CD4-positive, alpha-beta T cell (primary cell): ENCODE measurements around the gene RBMS1. TPM values are rescaled to one million over a fixed set of nuclear protein-coding genes. Genes with fewer than 3 reads are reported as not detected.
A peak's percentile ranks its signal among the peaks of the same experiment; 100 is the strongest.

Source experiments
- ATAC-seq: fragments of 200-7000 bp; cut with Tn5 transposase; one replicate; pipeline ENCODE4 v1.10.0; 2022; ENCODE audit warnings: mild to moderate bottlenecking; ENCODE audit not compliant: poor library complexity
- CTCF ChIA-PET: fragments of 350-600 bp; sonication (Branson Sonifier 250); formaldehyde crosslinking; loops from one replicate; lab custom pipeline; 2021; ENCODE audit warnings: antibody characterized with exemption, inconsistent platforms; lab: Charles Lee
- POLR2A ChIA-PET: fragments of 350-600 bp; sonication (Branson Sonifier 250); formaldehyde crosslinking; loops from one replicate; lab custom pipeline; 2021; ENCODE audit warnings: antibody characterized with exemption, inconsistent platforms; lab: Charles Lee
- DNase-seq, 14 experiments: peaks; one replicate each; pipeline ENCODE4 v3.0.0-alpha.2; 2013 to 2020; ENCODE audit warnings: mixed read lengths in 2 of 14
- H3K27ac ChIP-seq, 2 donors: one replicate each; pipeline versions ENCODE4 v1.5.1 to v1.7.0; 2013; ENCODE audit warnings: low read length in 2 of 2, low read depth in 1 of 2, mild to moderate bottlenecking in 1 of 2
- H3K27me3 ChIP-seq, 2 experiments: 1 replicate in 1 of 2; 2 replicates in 1 of 2; pipeline versions ENCODE4 v1.6.1 to v1.7.0; 2013; ENCODE audit warnings: low read length in 2 of 2, control low read depth in 1 of 2, mild to moderate bottlenecking in 1 of 2, moderate library complexity in 1 of 2; ENCODE audit not compliant: insufficient read depth in 2 of 2, control insufficient read depth in 1 of 2
- H3K36me3 ChIP-seq: one replicate; pipeline ENCODE4 v1.6.1; 2013; ENCODE audit warnings: low read length, control low read depth; ENCODE audit not compliant: insufficient read depth
- H3K4me1 ChIP-seq: one replicate; pipeline ENCODE4 v1.6.1; 2013; ENCODE audit warnings: low read length, control low read depth; ENCODE audit not compliant: insufficient read depth
- H3K4me3 ChIP-seq: one replicate; pipeline ENCODE4 v1.5.1; 2013; ENCODE audit warnings: mild to moderate bottlenecking, low read length, moderate library complexity
- H3K9me3 ChIP-seq, 2 experiments: 1 replicate in 1 of 2; 2 replicates in 1 of 2; pipeline versions ENCODE4 v1.6.1 to v1.7.0; 2013; ENCODE audit warnings: low read length in 2 of 2, mild to moderate bottlenecking in 2 of 2, control low read depth in 1 of 2, moderate library complexity in 1 of 2; ENCODE audit not compliant: control insufficient read depth in 1 of 2, insufficient read depth in 1 of 2
- H3K27ac Mint-ChIP-seq: one replicate; pipeline ENCODE4 v1.8.0; 2020; ENCODE audit warnings: mixed read lengths
- H3K27me3 Mint-ChIP-seq: one replicate; pipeline ENCODE4 v1.8.0; 2021; ENCODE audit warnings: mixed read lengths
- H3K36me3 Mint-ChIP-seq: one replicate; pipeline ENCODE4 v1.8.0; 2021; ENCODE audit warnings: low read depth, mixed read lengths
- H3K4me1 Mint-ChIP-seq: one replicate; pipeline ENCODE4 v1.8.0; 2021; ENCODE audit warnings: low read depth, mixed read lengths
- H3K4me3 Mint-ChIP-seq: one replicate; pipeline ENCODE4 v1.8.0; 2020; ENCODE audit warnings: mild to moderate bottlenecking, mixed read lengths
- H3K9me3 Mint-ChIP-seq: one replicate; pipeline ENCODE4 v1.8.0; 2020; ENCODE audit warnings: mixed read lengths
- CTCF ChIP-seq: fragments of 200-600 bp; IDR thresholded peaks from one replicate; pipeline ENCODE4 v1.8.0; 2022; ENCODE audit warnings: antibody characterized with exemption, mild to moderate bottlenecking
- intact Hi-C, 2 experiments: fragments of 100-400 bp; cut with DNase I in 1 of 2; cut with micrococcal nuclease in 1 of 2; formaldehyde crosslinking; loops; one replicate each; pipeline versions ENCODE4 v1.15.1 to v1.9.0; 2023 to 2025; cut with DNase I, micrococcal nuclease
- total RNA-seq, 174 experiments: library from RNA in 2 of 174; stranded (reverse) in 2 of 174; gene quantifications; one replicate each; pipeline ENCODE4 v1.2.3 and lab custom pipeline; 2021 to 2026

The RBMS1 gene
- total RNA-seq, 2 experiments from 2014 or later, result 88.6 to 90.3 TPM

- Histone ChIP-seq H3K27me3 (no peaks in the 10 kb centered on the region), H3K27ac (peak overlapping the region; percentile 31 to 38), H3K4me1 (peaks cover 28% of the 10 kb centered on the region), H3K9me3 (no peaks in the 10 kb centered on the region), H3K36me3 (no peaks in the 10 kb centered on the region), H3K4me3 (peak overlapping the region; percentile 2)
- Mint-ChIP-seq H3K4me1 (peaks cover 75% of the 10 kb centered on the region), H3K27ac (peak overlapping the region; percentile 85), H3K4me3 (peak overlapping the region; percentile 66), H3K27me3 (no peaks in the 10 kb centered on the region), H3K9me3 (no peaks in the 10 kb centered on the region), H3K36me3 (peaks cover 6% of the 10 kb centered on the region)
- ATAC-seq (no peak), DNase-seq (peak in 1 of 14 experiments; percentile 29)
- intact Hi-C loops, result no loop called here
- ChIA-PET CTCF (interaction anchor here (1.5 kb wide), 1 partner anchor 17 kb away, joined by 12 read pairs; no protein-coding TSS in a partner anchor), POLR2A (interaction anchor here (0.6 to 5.5 kb wide), 12 partner anchors 8 to 296 kb away, joined by 3 to 49 read pairs (median 4); no protein-coding TSS in a partner anchor)
- TF ChIP-seq CTCF, result no peak
Observed at GRCh38 chr2:160411955-160412354, 81.7 kb downstream of the RBMS1 start.

- Histone ChIP-seq H3K9me3 (no peaks in the 10 kb centered on the region), H3K4me3 (peak overlapping the region; percentile 2), H3K27me3 (no peaks in the 10 kb centered on the region), H3K36me3 (no peaks in the 10 kb centered on the region), H3K27ac (peak overlapping the region; percentile 31 to 38), H3K4me1 (peaks cover 30% of the 10 kb centered on the region)
- no peaks in the 10 kb centered on the region for H3K9me3 Mint-ChIP-seq
- H3K27ac Mint-ChIP-seq, result peak overlapping the region; percentile 85
- H3K4me1 Mint-ChIP-seq, result peaks cover 77% of the 10 kb centered on the region
- peaks cover 14% of the 10 kb centered on the region for H3K36me3 Mint-ChIP-seq
- intact Hi-C loops, result no loop called here
- peak overlapping the region; percentile 66 for H3K4me3 Mint-ChIP-seq
- ChIA-PET CTCF (no interaction called here), POLR2A (interaction anchor here (0.8 to 5.5 kb wide), 10 partner anchors 8 to 241 kb away, joined by 3 to 49 read pairs (median 4); no protein-coding TSS in a partner anchor)
- ATAC-seq (peak; percentile 12), DNase-seq (peak in 9 of 14 experiments; percentile 8 to 68 (median 21))
- no peak for TF ChIP-seq CTCF
- no peaks in the 10 kb centered on the region for H3K27me3 Mint-ChIP-seq
Observed at GRCh38 chr2:160411167-160411566, 82.4 kb downstream of the RBMS1 start.

- ATAC-seq (no peak), DNase-seq (no peak)
- Mint-ChIP-seq H3K4me3 (peak overlapping the region; percentile 91), H3K4me1 (peaks cover 83% of the 10 kb centered on the region), H3K9me3 (no peaks in the 10 kb centered on the region), H3K27ac (peak overlapping the region; percentile 97), H3K36me3 (peaks cover 17% of the 10 kb centered on the region), H3K27me3 (no peaks in the 10 kb centered on the region)
- no peak for TF ChIP-seq CTCF
- Histone ChIP-seq H3K27me3 (no peaks in the 10 kb centered on the region), H3K4me3 (no peak overlapping the region), H3K4me1 (peaks cover 46% of the 10 kb centered on the region), H3K36me3 (peaks cover 3% of the 10 kb centered on the region), H3K27ac (no peak overlapping the region), H3K9me3 (no peaks in the 10 kb centered on the region)
- CTCF ChIA-PET, result interaction anchor here (3.2 kb wide), 1 partner anchor 20 kb away, joined by 13 read pairs; no protein-coding TSS in a partner anchor
- intact Hi-C loops, result loop anchor here (5.0 to 10.0 kb wide), 4 partner anchors 68 to 835 kb away; partner anchors contain the start of gene RBMS1 (in 1 of the 2)
- POLR2A ChIA-PET, result no interaction called here
Observed at GRCh38 chr2:160409480-160409879, 84.1 kb downstream of the RBMS1 start.
